Trophoblast cell (in vitro differentiated cells and primary cell): ENCODE measurements around the gene ZNF576. TPM values are rescaled to one million over a fixed set of nuclear protein-coding genes. Genes with fewer than 3 reads are reported as not detected.
"Not testable (repeated sequence)": the region's sequence is repeated elsewhere in the genome, so short reads cannot be mapped to it uniquely, and the experiment has no call there.

Experiments
- DNase-seq, 2 donors: peaks; one replicate each; pipeline ENCODE4 v3.0.0-alpha.2; 2016
- H2AFZ ChIP-seq: 2 replicates; pipeline ENCODE4 v1.6.1; 2013; ENCODE audit warnings: low read length, moderate library complexity, mild to moderate bottlenecking; ENCODE audit not compliant: insufficient read depth, poor library complexity
- H2AK5ac ChIP-seq: 2 replicates; pipeline ENCODE4 v1.6.1; 2013; ENCODE audit warnings: mild to moderate bottlenecking, low read length
- H2BK120ac ChIP-seq: 2 replicates; pipeline ENCODE4 v1.6.1; 2013; ENCODE audit warnings: low read length, mild to moderate bottlenecking, moderate library complexity; ENCODE audit not compliant: insufficient read depth, poor library complexity
- H2BK12ac ChIP-seq: 2 replicates; pipeline ENCODE4 v1.6.1; 2013; ENCODE audit warnings: mild to moderate bottlenecking, low read length, moderate library complexity
- H2BK5ac ChIP-seq: 2 replicates; pipeline ENCODE4 v1.6.1; 2013; ENCODE audit warnings: low read length, low read depth, moderate library complexity, mild to moderate bottlenecking; ENCODE audit not compliant: poor library complexity
- H3K14ac ChIP-seq: 2 replicates; pipeline ENCODE4 v1.6.1; 2013; ENCODE audit warnings: mild to moderate bottlenecking, low read length
- H3K18ac ChIP-seq: 2 replicates; pipeline ENCODE4 v1.6.1; 2013; ENCODE audit warnings: mild to moderate bottlenecking, low read length
- H3K23ac ChIP-seq: 2 replicates; pipeline ENCODE4 v1.6.1; 2013; ENCODE audit warnings: low read length
- H3K27ac ChIP-seq: 2 replicates; pipeline ENCODE4 v1.5.1; 2013; ENCODE audit warnings: low read depth, mild to moderate bottlenecking, inconsistent platforms, low read length, moderate library complexity
- H3K27me3 ChIP-seq: 2 replicates; pipeline ENCODE4 v1.6.1; 2013; ENCODE audit warnings: inconsistent platforms, mild to moderate bottlenecking, low read length, moderate library complexity; ENCODE audit not compliant: insufficient read depth
- H3K36me3 ChIP-seq, 2 experiments: 1 replicate in 1 of 2; 2 replicates in 1 of 2; pipeline ENCODE4 v1.6.1; 2013; ENCODE audit warnings: low read length in 2 of 2, mild to moderate bottlenecking in 2 of 2, moderate library complexity in 1 of 2; ENCODE audit not compliant: insufficient read depth in 2 of 2, control insufficient read depth in 1 of 2
- H3K4ac ChIP-seq: 2 replicates; pipeline ENCODE4 v1.6.1; 2013; ENCODE audit warnings: low read depth, mild to moderate bottlenecking, low read length, moderate library complexity
- H3K4me1 ChIP-seq, 2 experiments: 1 replicate in 1 of 2; 2 replicates in 1 of 2; pipeline ENCODE4 v1.6.1; 2013; ENCODE audit warnings: low read length in 2 of 2, mild to moderate bottlenecking in 2 of 2, moderate library complexity in 1 of 2; ENCODE audit not compliant: insufficient read depth in 2 of 2, control insufficient read depth in 1 of 2
- H3K4me2 ChIP-seq: 2 replicates; pipeline ENCODE4 v1.6.1; 2013; ENCODE audit warnings: inconsistent platforms, mild to moderate bottlenecking, low read length, moderate library complexity
- H3K4me3 ChIP-seq: 2 replicates; pipeline ENCODE4 v1.5.1; 2013; ENCODE audit warnings: mild to moderate bottlenecking, low read depth, low read length, inconsistent platforms
- H3K79me1 ChIP-seq: one replicate; pipeline ENCODE4 v1.6.1; 2013; ENCODE audit warnings: low read length
- H3K79me2 ChIP-seq: 2 replicates; pipeline ENCODE4 v1.6.1; 2013; ENCODE audit warnings: low read length, mild to moderate bottlenecking; ENCODE audit not compliant: control insufficient read depth, insufficient read depth, poor library complexity
- H3K9ac ChIP-seq: 2 replicates; pipeline ENCODE4 v1.6.1; 2013; ENCODE audit warnings: mild to moderate bottlenecking, low read length
- H3K9me3 ChIP-seq: 2 replicates; pipeline ENCODE4 v1.6.1; 2013; ENCODE audit warnings: low read depth, mild to moderate bottlenecking, control low read depth, inconsistent platforms, low read length; ENCODE audit not compliant: insufficient read depth
- H4K12ac ChIP-seq: 2 replicates; pipeline ENCODE4 v1.6.1; 2013; ENCODE audit warnings: low read depth, mild to moderate bottlenecking, low read length, moderate library complexity
- H4K8ac ChIP-seq: 2 replicates; pipeline ENCODE4 v1.6.1; 2013; ENCODE audit warnings: low read depth, mild to moderate bottlenecking, low read length, moderate library complexity
- H4K91ac ChIP-seq: one replicate; pipeline ENCODE4 v1.6.1; 2013; ENCODE audit warnings: low read depth, mild to moderate bottlenecking, low read length, moderate library complexity
- WGBS: extraction: QIAGEN DNeasy Blood & Tissue Kit; methylation state at CpG from one replicate; pipeline ENCODE4 v1.1.7; 2013; ENCODE audit warnings: missing lambda C conversion rate; ENCODE audit not compliant: insufficient read length, insufficient coverage; ENCODE audit errors: extremely low coverage; 5-methylcytosine and 5-hydroxymethylcytosine counted together
- polyA plus RNA-seq: library from polyadenylated mRNA; stranded (reverse); fragments of 200-250 nt; gene quantifications from 2 replicates; pipeline ENCODE4 v1.2.3, GENCODE V29; 2013

Gene ZNF576, protein sequence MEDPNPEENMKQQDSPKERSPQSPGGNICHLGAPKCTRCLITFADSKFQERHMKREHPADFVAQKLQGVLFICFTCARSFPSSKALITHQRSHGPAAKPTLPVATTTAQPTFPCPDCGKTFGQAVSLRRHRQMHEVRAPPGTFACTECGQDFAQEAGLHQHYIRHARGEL
- 11.1 and 12.1 TPM in 2 replicates for polyA plus RNA-seq

DNA sequence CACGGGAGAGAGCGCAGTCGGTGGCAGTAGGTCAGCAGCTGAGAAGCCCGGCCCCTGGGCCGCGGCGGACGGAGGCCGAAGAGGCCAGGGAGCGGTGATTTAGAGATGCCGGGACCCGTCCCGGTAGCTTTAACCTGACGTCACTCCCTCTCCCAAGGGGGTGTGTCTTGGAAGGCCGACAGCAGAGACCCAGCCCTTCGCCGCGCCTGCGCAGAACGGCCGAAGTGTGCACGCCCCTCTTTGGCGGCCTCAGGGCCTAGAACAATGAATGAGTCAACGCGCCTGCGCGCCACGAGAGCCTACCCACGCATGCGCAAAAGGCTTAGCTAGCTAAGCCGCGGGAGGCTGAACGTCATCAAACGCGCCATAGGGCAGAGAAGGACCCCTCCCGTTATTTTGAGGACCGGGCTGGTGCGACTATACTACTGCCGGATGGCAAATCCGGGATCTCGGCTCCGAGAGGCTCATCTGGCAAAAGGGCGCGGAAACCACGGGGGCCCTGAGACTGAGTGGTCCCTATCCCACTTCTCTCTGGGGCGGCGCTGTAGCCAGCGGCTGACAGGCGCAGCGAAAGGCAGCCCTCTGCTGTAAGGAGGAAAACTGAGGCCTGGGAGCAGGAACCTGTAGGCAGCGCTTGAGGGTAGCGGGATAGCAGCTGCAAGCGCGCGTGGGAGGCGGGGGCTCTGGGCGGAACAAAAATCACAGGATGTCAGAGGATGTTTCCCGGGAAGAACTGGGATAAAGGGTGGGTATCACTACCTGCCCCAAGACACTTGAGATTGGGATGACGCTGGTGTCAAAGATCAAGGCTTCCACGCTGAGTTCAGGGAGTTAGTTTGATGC lies at the start of gene ZNF576, which contains the start of gene IRGQ:
TSS of gene ZNF576 (plus strand) at position 597 of the 843 bp plus-strand sequence. CDS start 514 bp downstream, outside the sequence.
TSS of gene IRGQ (minus strand) at position 136 of the 843 bp plus-strand sequence. CDS start 796 bp downstream, outside the sequence.
- Histone ChIP-seq H2BK12ac (peak within 1 kb of the TSS; percentile 48), H3K9me3 (peaks cover 3% of the 10 kb centered on the region), H3K27ac (peak within 1 kb of the TSS; percentile 84), H3K9ac (peak within 1 kb of the TSS; percentile 84), H4K91ac (peak within 1 kb of the TSS; percentile 59), H3K4me2 (peak within 1 kb of the TSS; percentile 88), H3K36me3 (peaks cover 40 to 42% of the 10 kb centered on the region in 2 experiments), H3K79me2 (peaks cover 9% of the 10 kb centered on the region), H3K18ac (peak within 1 kb of the TSS; percentile 96), H2AFZ (peak within 1 kb of the TSS; percentile 73), H4K12ac (peak within 1 kb of the TSS; percentile 92), H3K14ac (peak within 1 kb of the TSS; percentile 85), H2BK5ac (peak within 1 kb of the TSS; percentile 89), H4K8ac (peak within 1 kb of the TSS; percentile 89), H3K4me3 (peak within 1 kb of the TSS; percentile 75), H3K4ac (peak within 1 kb of the TSS; percentile 84), H3K79me1 (peaks cover 13% of the 10 kb centered on the region), H2BK120ac (peak within 1 kb of the TSS; percentile 70), H3K4me1 (peaks cover 9 to 12% of the 10 kb centered on the region in 2 experiments), H3K27me3 (no peaks in the 10 kb centered on the region), H2AK5ac (peak within 1 kb of the TSS; percentile 85), H3K23ac (no peak within 1 kb of the TSS)
- peak; percentile 100 for DNase-seq
- no CpG with 5 or more reads among the region's 60 CpGs for WGBS

DNA sequence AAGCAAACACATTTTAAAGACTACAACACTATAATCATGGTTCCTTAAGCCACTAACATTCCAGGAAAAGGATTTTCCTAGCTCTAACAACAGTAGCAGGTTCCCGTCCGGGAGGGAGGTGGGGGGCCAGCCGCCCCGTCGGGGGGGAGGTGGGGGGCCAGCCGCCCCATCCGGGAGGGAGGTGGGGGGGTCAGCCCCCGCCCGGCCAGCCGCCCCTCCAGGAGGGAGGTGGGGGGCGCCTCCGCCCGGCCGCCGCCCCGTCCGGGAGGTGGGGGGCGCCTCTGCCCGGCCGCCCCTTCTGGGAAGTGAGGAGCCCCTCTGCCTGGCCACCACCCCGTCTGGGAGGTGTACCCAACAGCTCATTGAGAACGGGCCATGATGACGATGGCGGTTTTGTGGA lies 48.5 kb upstream of the ZNF576 start:
- H3K9me3 ChIP-seq, H3K4me2 ChIP-seq, H4K91ac ChIP-seq, H3K27ac ChIP-seq, H3K79me1 ChIP-seq, H3K4ac ChIP-seq, H4K8ac ChIP-seq, H3K23ac ChIP-seq, H3K4me1 ChIP-seq, H3K4me3 ChIP-seq, H2AFZ ChIP-seq, H2BK12ac ChIP-seq, H2BK120ac ChIP-seq, H2AK5ac ChIP-seq, H3K27me3 ChIP-seq, H2BK5ac ChIP-seq, H3K9ac ChIP-seq, H3K14ac ChIP-seq, H4K12ac ChIP-seq, H3K79me2 ChIP-seq, H3K18ac ChIP-seq, DNase-seq: not testable (repeated sequence)
- peaks cover 59 to 69% of the 10 kb centered on the region in 2 experiments for H3K36me3 ChIP-seq
- WGBS: no CpG with 5 or more reads among the region's 24 CpGs

- H3K4ac ChIP-seq: no peak overlapping the region
- H3K36me3 ChIP-seq: peaks cover 58 to 69% of the 10 kb centered on the region in 2 experiments
- no peak overlapping the region for H2AK5ac ChIP-seq
- H4K8ac ChIP-seq: no peak overlapping the region
- no peaks in the 10 kb centered on the region for H3K79me2 ChIP-seq
- no peak for DNase-seq
- H3K14ac ChIP-seq: no peak overlapping the region
- no peak overlapping the region for H3K4me3 ChIP-seq
- H2BK12ac ChIP-seq: no peak overlapping the region
- no peak overlapping the region for H2AFZ ChIP-seq
- no peak overlapping the region for H3K18ac ChIP-seq
- no CpG with 5 or more reads among the region's 2 CpGs for WGBS
- peaks cover 3% of the 10 kb centered on the region for H3K9me3 ChIP-seq
- H3K79me1 ChIP-seq: no peaks in the 10 kb centered on the region
- H2BK5ac ChIP-seq: no peak overlapping the region
- H3K4me2 ChIP-seq: no peak overlapping the region
- H4K91ac ChIP-seq: no peak overlapping the region
- H3K27ac ChIP-seq: no peak overlapping the region
- no peak overlapping the region for H4K12ac ChIP-seq
- no peak overlapping the region for H2BK120ac ChIP-seq
- no peak overlapping the region for H3K9ac ChIP-seq
- no peaks in the 10 kb centered on the region for H3K27me3 ChIP-seq
- no peak overlapping the region for H3K23ac ChIP-seq
- no peaks in the 10 kb centered on the region for H3K4me1 ChIP-seq
Measured at GRCh38 chr19:43548706-43549105, 47.7 kb upstream of the ZNF576 start.

DNA sequence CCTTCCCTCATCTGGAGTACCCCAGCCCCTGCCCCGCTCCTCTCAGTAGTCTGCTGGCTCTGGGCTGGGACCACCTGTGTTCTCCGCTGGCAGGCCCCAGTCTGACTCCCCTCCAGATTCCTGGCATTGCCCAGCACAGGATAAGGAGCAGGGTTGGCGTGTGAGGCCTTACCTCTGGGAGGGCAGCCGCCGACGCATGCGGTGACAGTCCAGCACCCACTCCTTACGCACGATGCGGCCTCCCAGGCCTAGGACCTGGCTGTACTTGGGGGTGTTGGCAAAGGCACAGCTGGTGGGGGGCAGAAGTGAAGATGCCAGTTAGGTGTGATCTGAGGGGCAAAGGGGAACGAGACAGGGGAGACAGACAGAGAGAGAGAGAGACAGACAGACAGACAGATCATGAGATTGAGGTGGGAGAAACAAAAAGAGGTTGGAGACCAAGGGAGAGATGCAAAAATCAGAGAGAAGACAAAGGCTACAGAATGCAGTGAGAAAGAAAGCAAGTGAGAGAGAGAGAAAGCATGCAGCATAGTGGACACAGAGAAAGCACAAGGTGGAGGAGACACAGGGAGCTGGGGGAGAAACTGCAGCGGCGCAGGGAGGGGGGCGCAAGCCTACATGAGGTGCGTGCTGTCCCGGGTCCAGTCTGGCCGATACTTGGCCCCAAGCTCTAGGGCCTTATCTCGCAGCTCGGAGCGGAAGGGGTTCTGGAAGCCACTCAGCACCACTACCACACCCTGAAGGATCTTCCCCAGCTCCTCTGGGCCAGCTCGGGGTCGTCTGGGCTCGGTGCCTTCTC lies 44.8 kb upstream of the ZNF576 start:
- H3K4me3 ChIP-seq: no peak overlapping the region
- no peak overlapping the region for H2AK5ac ChIP-seq
- H3K27ac ChIP-seq: no peak overlapping the region
- no peaks in the 10 kb centered on the region for H3K4me1 ChIP-seq
- WGBS: no CpG with 5 or more reads among the region's 23 CpGs
- no peak overlapping the region for H2AFZ ChIP-seq
- H3K14ac ChIP-seq: no peak overlapping the region
- H3K79me2 ChIP-seq: no peaks in the 10 kb centered on the region
- no peak overlapping the region for H3K4me2 ChIP-seq
- no peak overlapping the region for H3K9ac ChIP-seq
- H4K12ac ChIP-seq: no peak overlapping the region
- no peak overlapping the region for H2BK5ac ChIP-seq
- H3K23ac ChIP-seq: no peak overlapping the region
- H4K91ac ChIP-seq: no peak overlapping the region
- H3K18ac ChIP-seq: no peak overlapping the region
- H3K36me3 ChIP-seq: peaks cover 46 to 62% of the 10 kb centered on the region in 2 experiments
- no peak overlapping the region for H2BK12ac ChIP-seq
- H4K8ac ChIP-seq: no peak overlapping the region
- no peak overlapping the region for H3K4ac ChIP-seq
- no peaks in the 10 kb centered on the region for H3K27me3 ChIP-seq
- no peak overlapping the region for H2BK120ac ChIP-seq
- H3K79me1 ChIP-seq: no peaks in the 10 kb centered on the region
- no peaks in the 10 kb centered on the region for H3K9me3 ChIP-seq
- DNase-seq: no peak
